CD4-positive, alpha-beta memory T cell (primary cell): ENCODE measurements around the gene YKT6. TPM values are rescaled to one million over a fixed set of nuclear protein-coding genes. Genes with fewer than 3 reads are reported as not detected.
A peak's percentile ranks its signal among the peaks of the same experiment; 100 is the strongest.
"Not testable (repeated sequence)": the region's sequence is repeated elsewhere in the genome, so short reads cannot be mapped to it uniquely, and the experiment has no call there.

Experiments used
- CTCF ChIA-PET: fragments of 350-600 bp; sonication (Branson Sonifier 250); formaldehyde crosslinking; loops from one replicate; lab custom pipeline; 2021; ENCODE audit warnings: inconsistent platforms; ENCODE audit not compliant: partially characterized antibody; lab: Charles Lee
- POLR2A ChIA-PET: fragments of 350-600 bp; sonication (Branson Sonifier 250); formaldehyde crosslinking; loops from one replicate; lab custom pipeline; 2021; ENCODE audit not compliant: partially characterized antibody; lab: Charles Lee
- DNase-seq, 5 donors: peaks; one replicate each; pipeline versions ENCODE4 v3.0.0 to v3.0.0-alpha.2; 2020 to 2022; ENCODE audit warnings: mixed read lengths in 1 of 5
- H3K27ac ChIP-seq: one replicate; pipeline ENCODE4 v1.7.0; 2013; ENCODE audit warnings: low read depth, low read length
- H3K27me3 ChIP-seq: 2 replicates; pipeline ENCODE4 v1.7.0; 2013; ENCODE audit warnings: mild to moderate bottlenecking, low read length, moderate library complexity; ENCODE audit not compliant: insufficient read depth
- H3K36me3 ChIP-seq: 2 replicates; pipeline ENCODE4 v1.7.0; 2013; ENCODE audit warnings: mild to moderate bottlenecking, low read length, moderate library complexity; ENCODE audit not compliant: insufficient read depth
- H3K4me1 ChIP-seq: 2 replicates; pipeline ENCODE4 v1.7.0; 2013; ENCODE audit warnings: mild to moderate bottlenecking, low read length, moderate library complexity; ENCODE audit not compliant: insufficient read depth
- H3K4me3 ChIP-seq, 2 donors: one replicate each; pipeline ENCODE4 v1.7.0; 2013; ENCODE audit warnings: low read length in 2 of 2, mild to moderate bottlenecking in 1 of 2
- H3K9me3 ChIP-seq, 2 donors: one replicate each; pipeline ENCODE4 v1.7.0; 2013; ENCODE audit warnings: low read length in 2 of 2, control low read depth in 1 of 2; ENCODE audit not compliant: control insufficient read depth in 1 of 2
- H3K27ac Mint-ChIP-seq, 7 donors: one replicate each; pipeline ENCODE4 v1.8.0; 2020 to 2021; ENCODE audit warnings: mixed read lengths in 7 of 7, mild to moderate bottlenecking in 6 of 7, inconsistent platforms in 3 of 7, moderate library complexity in 3 of 7
- H3K27me3 Mint-ChIP-seq, 2 donors: one replicate each; pipeline ENCODE4 v1.8.0; 2020 to 2021; ENCODE audit warnings: mixed read lengths in 2 of 2
- H3K36me3 Mint-ChIP-seq, 2 donors: one replicate each; pipeline ENCODE4 v1.8.0; 2020 to 2021; ENCODE audit warnings: mixed read lengths in 2 of 2, inconsistent platforms in 1 of 2, mild to moderate bottlenecking in 1 of 2
- H3K4me1 Mint-ChIP-seq, 4 donors: one replicate each; pipeline ENCODE4 v1.8.0; 2020 to 2021; ENCODE audit warnings: mixed read lengths in 4 of 4, mild to moderate bottlenecking in 1 of 4
- H3K4me3 Mint-ChIP-seq, 8 donors: one replicate each; pipeline ENCODE4 v1.8.0; 2020 to 2021; ENCODE audit warnings: mixed read lengths in 8 of 8, mild to moderate bottlenecking in 7 of 8, moderate library complexity in 6 of 8, inconsistent platforms in 3 of 8
- H3K9me3 Mint-ChIP-seq, 8 donors: one replicate each; pipeline ENCODE4 v1.8.0; 2020 to 2021; ENCODE audit warnings: mixed read lengths in 8 of 8, mild to moderate bottlenecking in 5 of 8, inconsistent platforms in 3 of 8, moderate library complexity in 1 of 8
- intact Hi-C: fragments of 100-400 bp; cut with micrococcal nuclease; formaldehyde crosslinking; loops from one replicate; pipeline ENCODE4 v1.15.1; 2023
- polyA plus RNA-seq, 2 donors: library from polyadenylated mRNA; unstranded; fragments of 300-500 nt; fragmentation: Illumina TruSeq; gene quantifications; one replicate each; pipeline ENCODE4 v1.2.3, GENCODE V29; 2021
- total RNA-seq, 2 experiments: library from RNA; stranded (reverse); gene quantifications; one replicate each; pipeline ENCODE4 v1.2.3, GENCODE V29; 2021

Gene YKT6
- total and polyA plus RNA-seq, 4 experiments from 2014 or later: 41.6 to 63.2 (median 52.6) TPM

DNA sequence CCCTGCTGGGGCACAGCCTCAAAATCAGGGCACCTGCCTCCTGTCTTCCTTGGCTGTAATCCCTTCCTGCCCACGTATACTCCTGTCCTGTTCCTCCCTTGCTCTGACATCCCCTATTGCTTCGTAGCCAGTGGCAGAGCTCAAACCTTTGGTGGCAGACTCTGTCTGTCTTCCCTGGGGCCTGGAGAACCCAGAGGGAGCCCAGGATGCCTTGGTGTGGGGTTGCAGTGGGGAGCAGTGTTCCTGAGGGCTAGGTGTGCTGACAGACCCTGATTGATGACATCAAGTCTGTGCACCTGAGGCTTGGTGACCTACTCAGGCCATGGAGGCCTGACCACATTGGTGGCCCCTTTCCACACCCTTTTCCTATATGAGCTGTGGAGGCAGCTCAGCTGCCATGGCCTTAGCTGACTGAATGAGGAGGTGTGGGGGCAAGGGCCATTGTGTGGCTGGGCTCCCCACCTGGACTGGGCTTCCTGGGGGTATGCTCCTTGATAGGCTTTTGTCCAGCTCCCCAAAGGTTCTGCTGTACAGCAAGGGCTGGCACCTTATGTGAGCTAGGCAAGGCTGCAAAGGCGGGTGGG, 6.1 kb upstream of the YKT6 start:
- Histone ChIP-seq H3K4me1 (no peaks in the 10 kb centered on the region), H3K27ac (no peak overlapping the region), H3K36me3 (no peaks in the 10 kb centered on the region), H3K9me3 (no peaks in the 10 kb centered on the region), H3K4me3 (no peak overlapping the region), H3K27me3 (no peaks in the 10 kb centered on the region)
- Mint-ChIP-seq H3K9me3 (no peaks in the 10 kb centered on the region), H3K27me3 (peaks cover 15 to 17% of the 10 kb centered on the region in 2 donors), H3K4me3 (no peak overlapping the region), H3K36me3 (no peaks in the 10 kb centered on the region), H3K27ac (no peak overlapping the region), H3K4me1 (no peaks in the 10 kb centered on the region)
- CTCF ChIA-PET: interaction anchor here (0.9 to 1.8 kb wide), 3 partner anchors 9 to 175 kb away, joined by 3 to 5 read pairs (median 4); no protein-coding TSS in a partner anchor
- POLR2A ChIA-PET: no interaction called here
- intact Hi-C loops: no loop called here
- no peak for DNase-seq

DNA sequence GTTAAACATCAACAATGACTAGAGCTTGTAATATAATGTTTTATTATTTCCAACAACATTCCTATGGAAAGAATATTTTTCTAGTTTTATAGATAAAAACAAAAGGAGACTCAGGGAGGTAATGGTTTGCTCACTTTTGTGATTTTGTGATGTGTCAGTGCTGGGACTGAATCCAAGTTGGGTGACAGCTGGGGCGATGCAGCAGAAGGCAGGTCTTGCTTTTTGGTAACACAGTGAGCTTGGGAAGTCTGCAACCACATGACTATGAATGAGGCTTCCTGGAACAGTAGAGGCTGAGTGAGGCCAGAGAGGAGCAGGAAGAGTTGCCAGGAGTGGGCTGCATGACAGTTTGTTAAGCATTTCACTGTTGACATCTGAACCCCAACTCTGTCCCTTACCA, 4.9 kb upstream of the YKT6 start:
- Histone ChIP-seq H3K27ac (no peak overlapping the region), H3K4me1 (no peaks in the 10 kb centered on the region), H3K4me3 (no peak overlapping the region), H3K36me3 (no peaks in the 10 kb centered on the region), H3K27me3 (no peaks in the 10 kb centered on the region), H3K9me3 (no peaks in the 10 kb centered on the region)
- Mint-ChIP-seq H3K4me1 (peaks cover 0 to 3% (median 1%) of the 10 kb centered on the region in 4 donors), H3K4me3 (no peak overlapping the region), H3K27me3 (peaks cover 15 to 17% of the 10 kb centered on the region in 2 donors), H3K36me3 (no peaks in the 10 kb centered on the region), H3K27ac (peak overlapping the region in 1 of 7 donors; percentile 64), H3K9me3 (no peaks in the 10 kb centered on the region)
- DNase-seq: no peak
- POLR2A ChIA-PET: no interaction called here
- CTCF ChIA-PET: interaction anchor here (1.1 to 1.8 kb wide), 3 partner anchors 10 to 176 kb away, joined by 3 to 5 read pairs (median 4); no protein-coding TSS in a partner anchor
- intact Hi-C loops: loop anchor here (1.0 kb wide), 1 partner anchor 124 kb away; no protein-coding TSS in a partner anchor

GRCh38 chr7:44196450-44196872, 4.3 kb upstream of the YKT6 start:
- peaks cover 3% of the 10 kb centered on the region for H3K4me1 ChIP-seq
- CTCF ChIA-PET: interaction anchor here (1.1 to 1.8 kb wide), 2 partner anchors 10 to 27 kb away, joined by 3 to 4 read pairs; no protein-coding TSS in a partner anchor
- H3K27me3 ChIP-seq: no peaks in the 10 kb centered on the region
- DNase-seq: peak in 4 of 5 donors; percentile 7 to 19 (median 10)
- no peak overlapping the region for H3K4me3 ChIP-seq
- Mint-ChIP-seq H3K4me1 (peaks cover 1 to 9% (median 3%) of the 10 kb centered on the region in 4 donors), H3K27me3 (peaks cover 14 to 15% of the 10 kb centered on the region in 2 donors), H3K36me3 (no peaks in the 10 kb centered on the region), H3K9me3 (no peaks in the 10 kb centered on the region), H3K27ac (no peak overlapping the region), H3K4me3 (peak overlapping the region in 1 of 8 donors; percentile 39)
- intact Hi-C loops: loop anchor here (1.0 kb wide), 1 partner anchor 124 kb away; no protein-coding TSS in a partner anchor
- H3K9me3 ChIP-seq: no peaks in the 10 kb centered on the region
- H3K36me3 ChIP-seq: no peaks in the 10 kb centered on the region
- POLR2A ChIA-PET: no interaction called here
- no peak overlapping the region for H3K27ac ChIP-seq

DNA sequence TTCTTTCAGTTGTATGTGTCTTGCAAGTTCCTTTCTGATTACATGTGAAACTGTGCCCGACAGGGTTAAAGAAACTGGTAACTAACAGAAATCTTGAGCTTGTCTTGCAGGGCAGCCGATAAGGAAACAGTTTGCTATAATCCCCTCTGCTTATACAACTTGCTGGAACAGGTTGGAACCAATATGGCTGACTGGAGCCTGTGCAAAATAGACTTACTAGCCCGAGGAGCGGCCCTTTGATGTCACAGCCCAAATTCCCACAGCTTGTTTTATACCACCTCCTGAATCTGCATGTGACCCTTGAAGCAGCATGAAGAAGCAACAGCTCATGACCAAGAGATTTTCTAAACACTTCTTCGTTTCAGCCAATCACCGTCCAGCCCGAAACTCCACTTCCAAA, 3.3 kb upstream of the YKT6 start:
- peaks cover 10 to 19% (median 13%) of the 10 kb centered on the region in 4 donors for H3K4me1 Mint-ChIP-seq
- Histone ChIP-seq H3K4me1 (peaks cover 13% of the 10 kb centered on the region), H3K27ac (no peak overlapping the region), H3K4me3 (no peak overlapping the region), H3K9me3 (no peaks in the 10 kb centered on the region), H3K36me3 (no peaks in the 10 kb centered on the region), H3K27me3 (no peaks in the 10 kb centered on the region)
- ChIA-PET POLR2A (no interaction called here), CTCF (no interaction called here)
- no peak overlapping the region for H3K4me3 Mint-ChIP-seq
- peaks cover 13 to 14% of the 10 kb centered on the region in 2 donors for H3K27me3 Mint-ChIP-seq
- H3K9me3 Mint-ChIP-seq: no peaks in the 10 kb centered on the region
- no peak for DNase-seq
- intact Hi-C loops: no loop called here
- H3K27ac Mint-ChIP-seq: no peak overlapping the region
- peaks cover 0 to under 1% of the 10 kb centered on the region in 2 donors for H3K36me3 Mint-ChIP-seq

GRCh38 chr7:44200163-44200562, 615 bp upstream of the YKT6 start:
- not testable (repeated sequence) for H3K4me3 ChIP-seq, H3K27ac ChIP-seq, H3K27me3 Mint-ChIP-seq, H3K9me3 Mint-ChIP-seq, H3K9me3 ChIP-seq, DNase-seq, H3K27me3 ChIP-seq
- H3K36me3 ChIP-seq: peaks cover 13% of the 10 kb centered on the region
- H3K36me3 Mint-ChIP-seq: peaks cover 8 to 21% of the 10 kb centered on the region in 2 donors
- CTCF ChIA-PET: interaction anchor here (1.3 to 1.8 kb wide), 4 partner anchors 75 to 365 kb away, joined by 3 to 4 read pairs (median 4); partner anchors contain the start of gene NUDCD3
- peak overlapping the region in 5 of 8 donors; percentile 21 to 64 (median 30) for H3K4me3 Mint-ChIP-seq
- H3K4me1 ChIP-seq: peaks cover 17% of the 10 kb centered on the region
- intact Hi-C loops: loop anchor here (1.0 to 5.0 kb wide), 5 partner anchors 54 to 290 kb away; partner anchors contain the start of genes NUDCD3, POLD2 and POLM
- peak overlapping the region in 1 of 7 donors; percentile 23 for H3K27ac Mint-ChIP-seq
- POLR2A ChIA-PET: interaction anchor here (1.1 to 1.8 kb wide), 4 partner anchors 77 to 406 kb away, joined by 4 to 13 read pairs (median 6); partner anchors contain the start of genes NUDCD3, OGDH and POLD2
- H3K4me1 Mint-ChIP-seq: peaks cover 23 to 40% (median 32%) of the 10 kb centered on the region in 4 donors

DNA sequence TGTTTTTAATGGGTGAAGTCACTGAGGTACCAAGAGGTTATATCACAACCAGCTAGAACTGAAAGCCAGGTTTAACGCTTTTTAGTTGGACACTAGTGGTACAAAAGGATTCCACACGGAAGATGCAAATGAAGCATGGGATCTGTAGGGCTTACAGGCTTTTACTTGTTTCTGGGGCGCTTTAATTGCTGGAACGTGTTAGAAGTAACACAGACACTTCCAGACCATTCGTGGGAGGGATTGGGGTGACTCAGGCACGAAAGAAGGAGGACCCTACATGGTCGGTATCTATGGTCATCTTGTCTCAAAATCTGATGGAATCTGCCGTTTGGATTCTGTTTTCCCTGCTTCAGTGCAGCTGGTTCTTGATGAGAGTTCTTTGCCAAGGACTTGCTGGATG, 1.0 kb downstream of the YKT6 start:
- ChIA-PET CTCF (interaction anchor here (0.6 to 1.8 kb wide), 4 partner anchors 77 to 289 kb away, joined by 3 to 4 read pairs (median 3); partner anchors contain the start of gene NUDCD3), POLR2A (interaction anchor here (0.9 to 1.8 kb wide), 3 partner anchors 78 to 289 kb away, joined by 3 to 13 read pairs (median 7); partner anchors contain the start of genes NUDCD3 and POLD2)
- Mint-ChIP-seq H3K27me3 (peaks cover 5 to 6% of the 10 kb centered on the region in 2 donors), H3K4me3 (peak overlapping the region; percentile 77 to 90 (median 85)), H3K27ac (peak overlapping the region in 5 of 7 donors; percentile 49 to 88 (median 69)), H3K4me1 (peaks cover 26 to 40% (median 35%) of the 10 kb centered on the region in 4 donors), H3K36me3 (peaks cover 19 to 36% of the 10 kb centered on the region in 2 donors), H3K9me3 (no peaks in the 10 kb centered on the region)
- H3K9me3 ChIP-seq: no peaks in the 10 kb centered on the region
- peaks cover 29% of the 10 kb centered on the region for H3K36me3 ChIP-seq
- no peaks in the 10 kb centered on the region for H3K27me3 ChIP-seq
- H3K4me1 ChIP-seq: peaks cover 17% of the 10 kb centered on the region
- peak overlapping the region; percentile 12 to 84 for H3K4me3 ChIP-seq
- H3K27ac ChIP-seq: peak overlapping the region; percentile 71
- DNase-seq: no peak
- intact Hi-C loops: loop anchor here (5.0 kb wide), 1 partner anchor 80 kb away; the partner anchor contains the start of gene POLD2

GRCh38 chr7:44206008-44206407, 5.2 kb downstream of the YKT6 start:
- H3K27ac ChIP-seq: no peak overlapping the region
- no peak for DNase-seq
- no peaks in the 10 kb centered on the region for H3K9me3 ChIP-seq
- intact Hi-C loops: no loop called here
- Mint-ChIP-seq H3K27me3 (no peaks in the 10 kb centered on the region), H3K36me3 (peaks cover 44 to 71% of the 10 kb centered on the region in 2 donors), H3K27ac (no peak overlapping the region), H3K9me3 (no peaks in the 10 kb centered on the region), H3K4me3 (no peak overlapping the region), H3K4me1 (peaks cover 26 to 36% (median 33%) of the 10 kb centered on the region in 4 donors)
- no peaks in the 10 kb centered on the region for H3K27me3 ChIP-seq
- H3K4me1 ChIP-seq: peaks cover 17% of the 10 kb centered on the region
- H3K36me3 ChIP-seq: peaks cover 68% of the 10 kb centered on the region
- CTCF ChIA-PET: interaction anchor here (1.1 kb wide), 1 partner anchor 158 kb away, joined by 3 read pairs; no protein-coding TSS in a partner anchor
- H3K4me3 ChIP-seq: no peak overlapping the region
- POLR2A ChIA-PET: interaction anchor here (0.6 kb wide), 1 partner anchor 686 kb away, joined by 3 read pairs; no protein-coding TSS in a partner anchor
